AG04450 (cell line): Measurements from ENCODE around the gene RPL15. TPM values are rescaled to one million over a fixed set of nuclear protein-coding genes. Genes with fewer than 3 reads are reported as not detected.

Experiments
- CTCF ChIA-PET: fragments of 300-600, 350-600 bp; formaldehyde crosslinking; extraction: SDS; loops from one replicate; lab custom pipeline; 2022; ENCODE audit warnings: antibody characterized with exemption, inconsistent platforms; lab: Charles Lee
- POLR2A ChIA-PET: fragments of 350-600 bp; formaldehyde crosslinking; extraction: SDS; loops from one replicate; lab custom pipeline; 2021; ENCODE audit warnings: antibody characterized with exemption, inconsistent platforms; lab: Yijun Ruan, JAX
- DNase-seq: peaks from one replicate; pipeline ENCODE4 v3.0.0-alpha.2; 2011; ENCODE audit warnings: low read depth, low spot score
- H3K27ac ChIP-seq: one replicate; pipeline ENCODE4 v1.5.1; 2012; ENCODE audit warnings: low read depth, low read length, control low read depth
- H3K27me3 ChIP-seq: one replicate; pipeline ENCODE4 v1.6.0; 2012; ENCODE audit warnings: low read length; ENCODE audit not compliant: control insufficient read depth, insufficient read depth
- H3K4me3 ChIP-seq: 2 replicates; pipeline ENCODE4 v1.5.1; 2011; ENCODE audit warnings: mild to moderate bottlenecking, low read depth, low read length, control low read depth
- H3K9me3 ChIP-seq: 2 replicates; pipeline ENCODE4 v1.5.1; 2012; ENCODE audit warnings: low read length; ENCODE audit not compliant: control insufficient read depth, insufficient read depth
- polyA plus RNA-seq: library from polyadenylated mRNA; depleted of rRNA; stranded (reverse); fragments of >200 nt; gene quantifications from 2 replicates; pipeline ENCODE4 v1.2.3, GENCODE V29; 2011
- TF ChIP-seq, protein P1 (sequence below): IDR thresholded peaks from 2 replicates; pipeline ENCODE4 v1.5.1; 2011; ENCODE audit warnings: low read depth, low read length, control low read depth, inconsistent platforms

RPL15 gene
- polyA plus RNA-seq, 1 experiment, result 3,614 TPM

DNA sequence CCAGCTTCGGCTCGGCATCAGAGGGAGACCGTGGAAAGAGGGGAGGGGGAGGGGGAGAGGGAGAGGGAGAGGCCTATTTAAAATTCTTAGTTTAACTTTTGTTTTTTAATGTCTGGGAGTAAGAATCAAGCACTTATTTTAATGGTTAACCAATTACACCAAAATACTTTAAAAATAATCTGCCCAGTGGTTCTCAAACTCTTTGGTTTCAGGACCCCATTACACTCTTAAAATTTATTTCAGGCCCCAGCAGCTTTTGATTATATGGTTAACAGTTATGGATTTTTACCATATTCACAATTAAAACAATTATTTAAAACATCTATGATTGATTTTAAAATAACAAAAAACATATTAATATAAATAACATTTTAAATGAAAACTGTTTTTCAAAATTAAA is 44.6 kb upstream of the RPL15 start:
- no peak for DNase-seq
- Histone ChIP-seq H3K9me3 (no peaks in the 10 kb centered on the region), H3K27ac (no peak overlapping the region), H3K4me3 (no peak overlapping the region), H3K27me3 (no peaks in the 10 kb centered on the region)
- ChIA-PET POLR2A (no interaction called here), CTCF (interaction anchor here (0.9 kb wide), 1 partner anchor 16 kb away, joined by 4 read pairs; no protein-coding TSS in a partner anchor)
- TF ChIP-seq, protein P1, sequence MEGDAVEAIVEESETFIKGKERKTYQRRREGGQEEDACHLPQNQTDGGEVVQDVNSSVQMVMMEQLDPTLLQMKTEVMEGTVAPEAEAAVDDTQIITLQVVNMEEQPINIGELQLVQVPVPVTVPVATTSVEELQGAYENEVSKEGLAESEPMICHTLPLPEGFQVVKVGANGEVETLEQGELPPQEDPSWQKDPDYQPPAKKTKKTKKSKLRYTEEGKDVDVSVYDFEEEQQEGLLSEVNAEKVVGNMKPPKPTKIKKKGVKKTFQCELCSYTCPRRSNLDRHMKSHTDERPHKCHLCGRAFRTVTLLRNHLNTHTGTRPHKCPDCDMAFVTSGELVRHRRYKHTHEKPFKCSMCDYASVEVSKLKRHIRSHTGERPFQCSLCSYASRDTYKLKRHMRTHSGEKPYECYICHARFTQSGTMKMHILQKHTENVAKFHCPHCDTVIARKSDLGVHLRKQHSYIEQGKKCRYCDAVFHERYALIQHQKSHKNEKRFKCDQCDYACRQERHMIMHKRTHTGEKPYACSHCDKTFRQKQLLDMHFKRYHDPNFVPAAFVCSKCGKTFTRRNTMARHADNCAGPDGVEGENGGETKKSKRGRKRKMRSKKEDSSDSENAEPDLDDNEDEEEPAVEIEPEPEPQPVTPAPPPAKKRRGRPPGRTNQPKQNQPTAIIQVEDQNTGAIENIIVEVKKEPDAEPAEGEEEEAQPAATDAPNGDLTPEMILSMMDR, result no peak

DNA sequence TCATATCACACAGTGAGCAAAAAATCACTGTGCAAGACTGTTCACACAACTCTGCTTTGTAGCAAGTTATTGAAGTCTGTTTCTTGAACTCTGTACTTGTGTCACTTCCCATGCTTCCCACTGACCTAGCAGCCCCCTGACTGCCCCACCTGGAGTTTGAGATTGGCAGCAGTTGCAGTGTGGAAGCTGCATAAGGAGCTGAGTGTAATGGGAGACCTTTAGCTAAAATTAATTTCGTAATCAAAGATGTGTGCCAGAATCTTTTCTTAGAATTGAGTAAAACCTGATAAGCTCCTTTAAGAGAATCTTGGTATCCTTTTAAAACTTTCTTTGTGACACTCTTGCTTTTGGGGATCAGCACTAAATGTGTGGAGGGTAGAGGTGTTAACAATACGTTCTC is 43.0 kb upstream of the RPL15 start:
- DNase-seq, result no peak
- peaks cover 3% of the 10 kb centered on the region; the same call in 1 of the 2 replicates for H3K9me3 ChIP-seq
- ChIA-PET CTCF (interaction anchor here (0.6 to 0.9 kb wide), 2 partner anchors 15 to 27 kb away, joined by 3 to 8 read pairs; no protein-coding TSS in a partner anchor), POLR2A (interaction anchor here (1.0 kb wide), 1 partner anchor 43 kb away, joined by 3 read pairs; the partner anchor contains the start of genes NKIRAS1 and RPL15)
- peak overlapping the region; percentile 22 for H3K27ac ChIP-seq
- TF ChIP-seq, protein P1, result no peak
- H3K27me3 ChIP-seq, result no peaks in the 10 kb centered on the region
- H3K4me3 ChIP-seq, result no peak overlapping the region

DNA sequence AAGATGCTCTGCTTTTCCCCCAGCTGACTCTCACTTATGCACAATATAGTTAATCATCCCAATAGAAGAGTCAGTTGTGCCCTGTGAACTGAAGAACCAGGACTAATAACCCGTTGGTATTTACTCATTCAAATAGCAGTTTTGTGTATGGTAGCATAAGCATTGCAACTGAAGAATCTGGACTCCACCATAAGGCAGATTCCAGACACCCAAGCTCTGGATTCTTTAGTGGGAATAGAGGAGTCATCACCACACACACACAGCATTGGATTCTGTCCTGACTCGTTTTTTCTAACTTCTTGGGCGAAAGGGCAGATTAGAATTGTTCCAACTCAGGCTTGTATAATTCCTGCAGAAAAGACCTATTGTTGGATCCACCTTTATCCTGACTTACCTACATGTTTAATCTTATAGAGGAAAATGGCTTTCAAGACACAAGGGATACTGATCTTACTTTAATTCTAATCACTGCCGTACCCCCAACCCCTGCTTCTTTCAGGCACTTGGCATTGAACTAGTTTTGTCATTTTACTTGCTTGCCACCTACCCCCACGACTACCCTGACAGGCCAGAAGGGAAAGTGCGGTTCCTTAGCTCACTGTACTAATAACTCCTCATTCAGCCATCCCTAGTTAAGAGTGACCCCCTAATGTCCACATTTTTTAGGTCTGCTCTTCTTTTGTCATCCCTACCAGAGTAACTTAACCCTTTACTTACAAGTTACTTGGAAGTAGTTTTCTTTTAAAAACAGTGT is 42.4 kb upstream of the RPL15 start:
- CTCF ChIA-PET, result interaction anchor here (0.6 to 4.6 kb wide), 3 partner anchors 14 to 28 kb away, joined by 3 to 38 read pairs (median 8); no protein-coding TSS in a partner anchor
- Histone ChIP-seq H3K27me3 (no peaks in the 10 kb centered on the region), H3K4me3 (no peak overlapping the region), H3K9me3 (peaks cover 3% of the 10 kb centered on the region; the same call in 1 of the 2 replicates), H3K27ac (peak overlapping the region; percentile 40)
- TF ChIP-seq, protein P1, result no peak
- DNase-seq, result peak; percentile 54
- POLR2A ChIA-PET, result interaction anchor here (1.0 kb wide), 2 partner anchors 42 kb away, joined by 3 to 4 read pairs; partner anchors contain the start of genes NKIRAS1 and RPL15

DNA sequence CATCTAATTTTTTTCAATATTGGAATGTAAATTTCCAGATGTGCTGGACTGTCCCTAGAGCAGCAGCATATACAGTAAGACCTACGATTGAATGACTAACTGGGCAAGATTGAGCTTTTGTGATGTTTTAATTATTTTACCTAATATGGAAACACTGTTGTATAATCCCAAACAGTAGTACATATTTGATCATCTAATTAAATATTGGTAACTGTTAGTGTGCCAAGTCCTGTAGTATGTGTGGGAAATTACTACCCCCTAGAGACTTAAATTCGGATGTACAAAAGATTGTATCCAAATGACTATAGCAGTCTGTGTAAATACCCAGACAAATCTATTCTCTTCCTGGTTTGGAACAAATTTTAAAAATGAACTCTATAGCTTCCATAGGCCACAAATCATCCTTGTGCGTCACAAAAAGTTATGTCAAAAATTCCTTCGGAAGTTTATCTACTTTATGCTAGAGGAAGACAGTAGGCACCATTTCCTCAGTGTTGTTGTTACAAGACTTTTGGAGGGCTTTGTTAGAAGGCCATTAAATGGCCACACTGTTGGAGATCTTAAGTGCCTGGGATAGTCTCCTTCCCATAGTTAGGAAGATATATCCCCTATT is 41.7 kb upstream of the RPL15 start:
- CTCF ChIA-PET, result interaction anchor here (0.6 to 4.6 kb wide), 2 partner anchors 14 to 264 kb away, joined by 3 to 38 read pairs; no protein-coding TSS in a partner anchor
- Histone ChIP-seq H3K4me3 (no peak overlapping the region), H3K9me3 (peaks cover 3% of the 10 kb centered on the region; the same call in 1 of the 2 replicates), H3K27ac (no peak overlapping the region), H3K27me3 (no peaks in the 10 kb centered on the region)
- TF ChIP-seq, protein P1, result no peak
- no peak for DNase-seq
- POLR2A ChIA-PET, result interaction anchor here (1.0 kb wide), 1 partner anchor 42 kb away, joined by 4 read pairs; the partner anchor contains the start of genes NKIRAS1 and RPL15
